CD14-positive monocyte (primary cell): ENCODE measurements around the gene CDC6. TPM values are rescaled to one million over a fixed set of nuclear protein-coding genes. Genes with fewer than 3 reads are reported as not detected.

Source experiments
- DNase-seq, 3 donors: peaks; one replicate each; pipeline ENCODE4 v3.0.0-alpha.2; 2011 to 2022
- H2AFZ ChIP-seq: 2 replicates; pipeline ENCODE4 v1.6.0; 2012; ENCODE audit warnings: mild to moderate bottlenecking, low read depth, low read length, inconsistent platforms; ENCODE audit not compliant: insufficient read depth, poor library complexity, severe bottlenecking
- H3K27ac ChIP-seq, 2 donors: 1 replicate in 1 of 2; 2 replicates in 1 of 2; pipeline ENCODE4 v1.5.1; 2012 to 2013; ENCODE audit warnings: low read length in 2 of 2, control low read depth in 1 of 2, inconsistent platforms in 1 of 2, low read depth in 1 of 2, mild to moderate bottlenecking in 1 of 2
- H3K27me3 ChIP-seq, 2 donors: one replicate each; pipeline versions ENCODE4 v1.6.0 to v1.6.1; 2011 to 2013; ENCODE audit warnings: low read length in 2 of 2; ENCODE audit not compliant: control insufficient read depth in 2 of 2, insufficient read depth in 2 of 2
- H3K36me3 ChIP-seq, 2 donors: replicated peaks in 1 of 2; 1 replicate in 1 of 2; 2 replicates in 1 of 2; pipeline versions ENCODE4 v1.5.1 to v1.6.1; 2012 to 2013; ENCODE audit warnings: low read length in 2 of 2, control low read depth in 1 of 2, inconsistent platforms in 1 of 2, mild to moderate bottlenecking in 1 of 2; ENCODE audit not compliant: insufficient read depth in 2 of 2, control insufficient read depth in 1 of 2
- H3K4me1 ChIP-seq, 2 donors: 1 replicate in 1 of 2; 2 replicates in 1 of 2; pipeline versions ENCODE4 v1.5.1 to v1.6.1; 2012 to 2013; ENCODE audit warnings: low read length in 2 of 2, control low read depth in 1 of 2, inconsistent platforms in 1 of 2, mild to moderate bottlenecking in 1 of 2, moderate library complexity in 1 of 2; ENCODE audit not compliant: insufficient read depth in 2 of 2, control insufficient read depth in 1 of 2
- H3K4me2 ChIP-seq: replicated peaks from 2 replicates; pipeline ENCODE3; 2012; ENCODE audit warnings: low read length, moderate library complexity, mild to moderate bottlenecking; ENCODE audit not compliant: poor library complexity, severe bottlenecking; ENCODE audit errors: extremely low read depth
- H3K4me3 ChIP-seq, 3 experiments: fragments of 200-600 bp in 1 of 3; sonication (generic) in 1 of 3; replicated peaks in 1 of 3; 1 replicate in 2 of 3; 2 replicates in 1 of 3; pipeline ENCODE4 v1.5.1; 2011 to 2013; ENCODE audit warnings: low read length in 3 of 3, mild to moderate bottlenecking in 3 of 3, control low read depth in 2 of 3, low read depth in 2 of 3, inconsistent platforms in 1 of 3, moderate library complexity in 1 of 3
- H3K79me2 ChIP-seq: 2 replicates; pipeline ENCODE4 v1.6.0; 2012; ENCODE audit warnings: mild to moderate bottlenecking, control low read depth, inconsistent platforms, low read length, moderate library complexity; ENCODE audit not compliant: insufficient read depth
- H3K9ac ChIP-seq: 2 replicates; pipeline ENCODE4 v1.6.0; 2017; ENCODE audit warnings: low read length, mild to moderate bottlenecking; ENCODE audit not compliant: insufficient read depth, poor library complexity, severe bottlenecking
- H3K9me3 ChIP-seq, 2 donors: replicated peaks in 1 of 2; 1 replicate in 1 of 2; 2 replicates in 1 of 2; pipeline versions ENCODE4 v1.5.1 to v1.6.1; 2012 to 2013; ENCODE audit warnings: low read length in 2 of 2, control low read depth in 1 of 2; ENCODE audit not compliant: control insufficient read depth in 1 of 2, insufficient read depth in 1 of 2
- H4K20me1 ChIP-seq: 2 replicates; pipeline ENCODE4 v1.6.0; 2012; ENCODE audit warnings: mild to moderate bottlenecking, low read length, control low read depth, moderate library complexity; ENCODE audit not compliant: insufficient read depth
- H3K27ac Mint-ChIP-seq, 7 donors: one replicate each; pipeline ENCODE4 v1.8.0; 2020; ENCODE audit warnings: mild to moderate bottlenecking in 7 of 7, mixed read lengths in 7 of 7, moderate library complexity in 6 of 7, inconsistent platforms in 2 of 7
- H3K27me3 Mint-ChIP-seq, 3 donors: one replicate each; pipeline ENCODE4 v1.8.0; 2021 to 2022; ENCODE audit warnings: low read depth in 3 of 3, mild to moderate bottlenecking in 3 of 3, mixed read lengths in 3 of 3, moderate library complexity in 3 of 3, inconsistent platforms in 1 of 3
- H3K36me3 Mint-ChIP-seq, 2 donors: one replicate each; pipeline ENCODE4 v1.8.0; 2020; ENCODE audit warnings: mixed read lengths in 2 of 2, inconsistent platforms in 1 of 2, mild to moderate bottlenecking in 1 of 2
- H3K4me1 Mint-ChIP-seq: one replicate; pipeline ENCODE4 v1.8.0; 2020; ENCODE audit warnings: mild to moderate bottlenecking, mixed read lengths
- H3K4me3 Mint-ChIP-seq, 2 donors: one replicate each; pipeline ENCODE4 v1.8.0; 2020; ENCODE audit warnings: mild to moderate bottlenecking in 2 of 2, mixed read lengths in 2 of 2, moderate library complexity in 1 of 2
- H3K9me3 Mint-ChIP-seq, 7 donors: one replicate each; pipeline ENCODE4 v1.8.0; 2020 to 2022; ENCODE audit warnings: mixed read lengths in 7 of 7, mild to moderate bottlenecking in 6 of 7, moderate library complexity in 6 of 7, inconsistent platforms in 2 of 7
- WGBS: methylation state at CpG from one replicate; pipeline ENCODE4 v1.1.5; 2013; ENCODE audit warnings: missing lambda C conversion rate; ENCODE audit not compliant: insufficient coverage; 5-methylcytosine and 5-hydroxymethylcytosine counted together
- intact Hi-C, 2 donors: fragments of 100-400 bp; cut with micrococcal nuclease; formaldehyde crosslinking; loops; one replicate each; pipeline versions ENCODE4 v1.15.0 to v1.15.1; 2023
- polyA plus RNA-seq, 3 donors: library from polyadenylated mRNA; depleted of rRNA in 1 of 3; unstranded in 2 of 3; stranded (reverse) in 1 of 3; fragments of 300-500 nt in 2 of 3; fragments of >200 nt in 1 of 3; fragmentation: Illumina TruSeq in 2 of 3; gene quantifications; 1 replicate in 2 of 3; 2 replicates in 1 of 3; pipeline ENCODE4 v1.2.3, GENCODE V29; 2012 to 2021
- TF ChIP-seq, protein P1 (sequence below): fragments of 200-600 bp; IDR thresholded peaks from one replicate; pipeline ENCODE4 v1.8.0; 2022; ENCODE audit warnings: antibody characterized with exemption, mild to moderate bottlenecking

Gene CDC6
- polyA plus RNA-seq, 3 donors = 0.11 to 0.21 TPM; not detected in 1

DNA sequence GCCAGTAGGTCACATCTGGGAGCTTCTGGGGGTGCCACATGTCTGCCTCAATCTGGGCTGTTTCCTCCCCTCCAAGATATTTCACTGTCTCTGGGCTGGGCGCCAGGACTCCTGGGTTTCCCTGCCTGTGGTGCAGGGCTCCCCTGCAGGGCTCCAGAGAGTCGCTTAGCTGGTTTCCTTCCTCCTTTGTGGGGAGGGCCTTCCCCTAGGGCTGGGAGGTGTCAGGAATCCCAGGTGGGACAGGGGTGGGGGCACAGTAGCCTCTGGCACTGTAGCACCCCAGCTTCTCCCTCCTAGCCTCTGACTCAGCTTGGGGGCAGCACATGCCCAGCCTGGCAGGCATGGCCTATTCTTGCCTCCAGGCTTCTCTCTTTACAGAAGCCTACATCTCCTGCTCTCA lies 23.9 kb downstream of the CDC6 start:
- TF ChIP-seq, protein P1, sequence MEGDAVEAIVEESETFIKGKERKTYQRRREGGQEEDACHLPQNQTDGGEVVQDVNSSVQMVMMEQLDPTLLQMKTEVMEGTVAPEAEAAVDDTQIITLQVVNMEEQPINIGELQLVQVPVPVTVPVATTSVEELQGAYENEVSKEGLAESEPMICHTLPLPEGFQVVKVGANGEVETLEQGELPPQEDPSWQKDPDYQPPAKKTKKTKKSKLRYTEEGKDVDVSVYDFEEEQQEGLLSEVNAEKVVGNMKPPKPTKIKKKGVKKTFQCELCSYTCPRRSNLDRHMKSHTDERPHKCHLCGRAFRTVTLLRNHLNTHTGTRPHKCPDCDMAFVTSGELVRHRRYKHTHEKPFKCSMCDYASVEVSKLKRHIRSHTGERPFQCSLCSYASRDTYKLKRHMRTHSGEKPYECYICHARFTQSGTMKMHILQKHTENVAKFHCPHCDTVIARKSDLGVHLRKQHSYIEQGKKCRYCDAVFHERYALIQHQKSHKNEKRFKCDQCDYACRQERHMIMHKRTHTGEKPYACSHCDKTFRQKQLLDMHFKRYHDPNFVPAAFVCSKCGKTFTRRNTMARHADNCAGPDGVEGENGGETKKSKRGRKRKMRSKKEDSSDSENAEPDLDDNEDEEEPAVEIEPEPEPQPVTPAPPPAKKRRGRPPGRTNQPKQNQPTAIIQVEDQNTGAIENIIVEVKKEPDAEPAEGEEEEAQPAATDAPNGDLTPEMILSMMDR = no peak
- H3K4me3 ChIP-seq = peak overlapping the region in 1 of 3 experiments; percentile 26
- no peaks in the 10 kb centered on the region for H3K27me3 ChIP-seq
- H2AFZ ChIP-seq = no peak overlapping the region
- DNase-seq = peak in 2 of 3 donors; percentile 62 to 69
- peaks cover 8% of the 10 kb centered on the region for H3K79me2 ChIP-seq
- Mint-ChIP-seq H3K9me3 (peaks cover 0 to 2% (median 0%) of the 10 kb centered on the region in 7 donors), H3K4me1 (peaks cover 24% of the 10 kb centered on the region), H3K36me3 (peaks cover 0 to 7% of the 10 kb centered on the region in 2 donors), H3K27me3 (peaks cover 0 to 14% (median 8%) of the 10 kb centered on the region in 3 donors), H3K27ac (peak overlapping the region; percentile 77 to 90 (median 83)), H3K4me3 (peak overlapping the region in 1 of 2 donors; percentile 48)
- intact Hi-C loops = no loop called here
- no peak overlapping the region for H3K9ac ChIP-seq
- no peaks in the 10 kb centered on the region for H3K9me3 ChIP-seq
- H3K4me1 ChIP-seq = peaks cover 90 to 99% of the 10 kb centered on the region in 2 donors
- whole genome bisulfite sequencing = 0% methylated on average over 1 of the region's 2 CpGs
- peak overlapping the region in 1 of 2 donors; percentile 49 for H3K27ac ChIP-seq
- peaks cover 32% of the 10 kb centered on the region for H4K20me1 ChIP-seq
- H3K4me2 ChIP-seq = peak overlapping the region; percentile 21
- no peaks in the 10 kb centered on the region for H3K36me3 ChIP-seq

DNA sequence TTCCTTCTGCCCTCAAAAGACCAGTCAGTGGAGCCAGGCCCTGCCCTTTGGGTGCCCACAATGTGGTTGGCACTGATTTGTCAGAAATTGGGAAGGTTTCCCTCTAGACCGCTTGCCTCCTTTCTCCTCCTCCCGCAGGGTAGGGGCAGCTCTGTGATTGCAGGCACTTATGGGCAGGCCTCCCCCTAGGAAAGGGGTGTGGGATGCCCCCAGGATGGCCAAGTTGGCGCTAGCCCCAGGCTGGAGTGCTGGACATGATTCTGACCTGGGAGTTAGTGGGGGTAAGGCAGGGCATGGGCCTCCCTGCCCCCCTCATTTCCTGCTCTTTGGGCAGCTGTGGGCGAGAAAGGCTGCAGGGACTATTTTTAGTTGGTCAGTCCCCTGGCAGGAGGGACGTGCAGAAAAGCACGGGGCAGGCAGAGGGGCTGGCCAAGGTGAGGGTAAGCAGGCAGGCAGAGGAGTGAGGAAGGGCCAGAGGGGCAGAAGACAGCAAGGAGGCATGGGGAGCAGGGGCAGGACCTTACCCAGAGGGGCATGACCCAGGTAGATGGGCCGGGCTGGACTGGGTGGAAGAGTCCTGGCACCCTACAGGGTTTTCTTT lies 24.6 kb downstream of the CDC6 start:
- no peak overlapping the region for H3K9ac ChIP-seq
- H3K27me3 Mint-ChIP-seq = peaks cover 0 to 14% (median 8%) of the 10 kb centered on the region in 3 donors
- H3K4me3 ChIP-seq = peak overlapping the region in 1 of 3 experiments; percentile 26
- TF ChIP-seq, protein P1 = no peak
- no peak overlapping the region for H3K4me3 Mint-ChIP-seq
- peak overlapping the region; percentile 21 for H3K4me2 ChIP-seq
- DNase-seq = peak in 2 of 3 donors; percentile 47 to 49
- WGBS = 33% methylated on average over 5 of the region's 7 CpGs
- H3K27ac ChIP-seq = peak overlapping the region in 1 of 2 donors; percentile 49
- peaks cover 94 to 99% of the 10 kb centered on the region in 2 donors for H3K4me1 ChIP-seq
- H2AFZ ChIP-seq = no peak overlapping the region
- peaks cover 8% of the 10 kb centered on the region for H3K79me2 ChIP-seq
- peaks cover 29% of the 10 kb centered on the region for H3K4me1 Mint-ChIP-seq
- H3K36me3 Mint-ChIP-seq = peaks cover 0 to 7% of the 10 kb centered on the region in 2 donors
- intact Hi-C loops = loop anchor here in 1 of 2 donors (2.0 kb wide), 1 partner anchor 41 kb away; no protein-coding TSS in a partner anchor
- peaks cover 0 to 2% (median 0%) of the 10 kb centered on the region in 7 donors for H3K9me3 Mint-ChIP-seq
- peak overlapping the region; percentile 77 to 90 (median 83) for H3K27ac Mint-ChIP-seq
- H3K9me3 ChIP-seq = no peaks in the 10 kb centered on the region
- peaks cover 37% of the 10 kb centered on the region for H4K20me1 ChIP-seq
- H3K27me3 ChIP-seq = no peaks in the 10 kb centered on the region
- H3K36me3 ChIP-seq = no peaks in the 10 kb centered on the region
